ENCODE measurements around the gene WFDC2.

- TF ChIP-seq CTCF (conservative IDR thresholded peaks at IDR 0.05; ENCODE audit: low read depth, low read length) = no peak
- TF ChIP-seq BHLHE40 (IDR thresholded peaks at IDR 0.05; ENCODE audit: low read depth, low read length) = no peak
- no peak for TF ChIP-seq SMC3 (IDR thresholded peaks at IDR 0.05; ENCODE audit: low read depth, low read length)
- TF ChIP-seq POLR2A (IDR thresholded peaks at IDR 0.05; ENCODE audit: low read depth, low read length) = no peak
- no peak for TF ChIP-seq RFX5 (IDR thresholded peaks at IDR 0.05; ENCODE audit: low read depth, low read length)
- TF ChIP-seq FOS (IDR thresholded peaks at IDR 0.05; ENCODE audit: low read depth, low read length) = no peak
- no peak for TF ChIP-seq USF2 (IDR thresholded peaks at IDR 0.05; ENCODE audit: low read depth, low read length)
- no peak for TF ChIP-seq MXI1 (IDR thresholded peaks at IDR 0.05; ENCODE audit: borderline replicate concordance, low read depth, low read length)
- no peak for TF ChIP-seq CEBPB (IDR thresholded peaks at IDR 0.05; ENCODE audit: low read depth, low read length)
- no peak for TF ChIP-seq RCOR1 (IDR thresholded peaks at IDR 0.05; ENCODE audit: insufficient replicate concordance, low read length)
- TF ChIP-seq CHD1 (IDR thresholded peaks at IDR 0.05; ENCODE audit: low read depth, low read length) = no peak
- no peak for TF ChIP-seq RAD21 (IDR thresholded peaks at IDR 0.05; ENCODE audit: low read length)
- TF ChIP-seq MAFK (IDR thresholded peaks at IDR 0.05; ENCODE audit: low read depth, low read length) = no peak
- no peak for TF ChIP-seq ELK1 (IDR thresholded peaks at IDR 0.05; ENCODE audit: borderline replicate concordance, low read depth, low read length)
Measured at GRCh38 chr20:45506398-45506797, 36.8 kb downstream of the WFDC2 start.

Measured in IMR-90 (cell line).